SK-N-SH treated with all-trans-retinoic acid at 6 μM for 48 hours (cell line): ENCODE results near the gene CACNA1D.

Source experiments
- ARNTL ChIP-seq: fragments of 450-650 bp; formaldehyde crosslinking; IDR thresholded peaks from 2 replicates; pipeline ENCODE4 v1.5.0; 2020; ENCODE audit warnings: low read depth, mild to moderate bottlenecking, moderate library complexity, borderline replicate concordance
- BACH2 ChIP-seq: fragments of 250-450 bp; sonication (Bioruptor Pico); IDR thresholded peaks from 2 replicates; pipeline ENCODE4 v1.9.0; 2021; ENCODE audit warnings: mild to moderate bottlenecking, borderline replicate concordance
- CREB5 ChIP-seq: fragments of 250-450 bp; sonication (Bioruptor Pico); IDR thresholded peaks from 2 replicates; pipeline ENCODE4 v1.5.1; 2020; ENCODE audit warnings: low read depth, mild to moderate bottlenecking, moderate library complexity
- CSDC2 ChIP-seq: fragments of 250-450 bp; sonication (Bioruptor Pico); IDR thresholded peaks from 2 replicates; pipeline ENCODE4 v1.5.0; 2020; ENCODE audit warnings: mild to moderate bottlenecking, moderate library complexity
- ESRRG ChIP-seq: fragments of 250-450 bp; sonication (Bioruptor Pico); IDR thresholded peaks from 2 replicates; pipeline ENCODE4 v1.6.1; 2021; ENCODE audit warnings: mild to moderate bottlenecking
- GLIS3 ChIP-seq: fragments of 250-450 bp; sonication (Bioruptor Pico); IDR thresholded peaks from 2 replicates; pipeline ENCODE4 v1.5.0; 2020; ENCODE audit warnings: mild to moderate bottlenecking, moderate library complexity
- RARB ChIP-seq: fragments of 250-450 bp; sonication (Bioruptor Pico); IDR thresholded peaks from 2 replicates; pipeline ENCODE4 v1.8.0; 2021; ENCODE audit warnings: mild to moderate bottlenecking, moderate library complexity
- TCF4 ChIP-seq: fragments of 250-450 bp; sonication (Bioruptor Pico); IDR thresholded peaks from 2 replicates; pipeline ENCODE4 v1.8.0; 2021; ENCODE audit warnings: mild to moderate bottlenecking, moderate library complexity, borderline replicate concordance
- ZFP3 ChIP-seq: fragments of 250-450 bp; sonication (Bioruptor Pico); IDR thresholded peaks from 2 replicates; pipeline ENCODE4 v1.5.0; 2020; ENCODE audit warnings: mild to moderate bottlenecking, moderate library complexity

GRCh38 chr3:53550005-53550620 is 55.7 kb downstream of the CACNA1D start:
- TF ChIP-seq ESRRG: no peak
- TF ChIP-seq GLIS3 (CRISPR knock-in tag): no peak
- TF ChIP-seq TCF4 (CRISPR knock-in tag): no peak
- no peak for TF ChIP-seq CSDC2 (CRISPR knock-in tag)
- TF ChIP-seq RARB (CRISPR knock-in tag): no peak
- TF ChIP-seq CREB5 (CRISPR knock-in tag): no peak
- TF ChIP-seq ARNTL (CRISPR knock-in tag): no peak
- TF ChIP-seq ZFP3 (CRISPR knock-in tag): no peak
- no peak for TF ChIP-seq BACH2 (CRISPR knock-in tag)
